GM23338 (cell line): ENCODE results near the gene EIF4E. TPM values are rescaled to one million over a fixed set of nuclear protein-coding genes. Genes with fewer than 3 reads are reported as not detected.

Experiments used
- ATAC-seq: fragments of 200-7000 bp; cut with Tn5 transposase; 3 replicates; pipeline ENCODE4 v1.9.1; 2020
- DNase-seq: peaks from one replicate; pipeline ENCODE4 v3.0.0-alpha.2; 2015; ENCODE audit warnings: low spot score
- H2AFZ ChIP-seq: fragments of 200-600 bp; sonication (generic); 2 replicates; pipeline ENCODE4 v1.8.0; 2016; ENCODE audit warnings: antibody characterized with exemption, mild to moderate bottlenecking, moderate library complexity
- H3F3A ChIP-seq: fragments of 200-600 bp; sonication (generic); replicated peaks from 2 replicates; pipeline ENCODE4 v1.8.0; 2017; ENCODE audit warnings: antibody characterized with exemption, mixed run types, low read depth
- H3K27ac ChIP-seq: fragments of 200-600 bp; sonication (generic); 2 replicates; pipeline ENCODE4 v1.6.1; 2016; ENCODE audit warnings: low read depth
- H3K27me3 ChIP-seq: fragments of 200-600 bp; sonication (generic); 2 replicates; pipeline ENCODE4 v1.8.0; 2016; ENCODE audit warnings: mild to moderate bottlenecking, mixed run types, moderate library complexity; ENCODE audit not compliant: insufficient read depth
- H3K36me3 ChIP-seq: fragments of 200-600 bp; sonication (generic); 2 replicates; pipeline ENCODE4 v1.8.0; 2016; ENCODE audit warnings: mild to moderate bottlenecking; ENCODE audit not compliant: insufficient read depth
- H3K4me1 ChIP-seq: fragments of 200-600 bp; sonication (generic); 2 replicates; pipeline ENCODE4 v1.8.0; 2016; ENCODE audit warnings: mild to moderate bottlenecking, moderate library complexity; ENCODE audit not compliant: insufficient read depth
- H3K4me2 ChIP-seq: fragments of 200-600 bp; sonication (generic); 2 replicates; pipeline ENCODE4 v1.7.1; 2017; ENCODE audit warnings: mixed run types
- H3K4me3 ChIP-seq: fragments of 200-600 bp; sonication (generic); 2 replicates; pipeline ENCODE4 v1.6.1; 2016; ENCODE audit warnings: mixed run types
- H3K79me2 ChIP-seq: fragments of 200-600 bp; sonication (generic); replicated peaks from 2 replicates; pipeline ENCODE4 v1.8.0; 2017; ENCODE audit warnings: mild to moderate bottlenecking; ENCODE audit not compliant: insufficient read depth
- H3K9me2 ChIP-seq: fragments of 200-600 bp; sonication (generic); 2 replicates; pipeline ENCODE4 v1.8.0; 2017; ENCODE audit not compliant: insufficient read depth
- H4K20me1 ChIP-seq: fragments of 200-600 bp; sonication (generic); replicated peaks from 2 replicates; pipeline ENCODE4 v1.8.0; 2017; ENCODE audit warnings: mild to moderate bottlenecking; ENCODE audit not compliant: insufficient read depth
- H3K27ac Mint-ChIP-seq: 2 replicates; pipeline ENCODE4 v1.8.0; 2020; ENCODE audit warnings: inconsistent platforms, mild to moderate bottlenecking, moderate library complexity, mixed read lengths
- H3K27me3 Mint-ChIP-seq: 3 replicates; pipeline ENCODE4 v1.8.0; 2022; ENCODE audit warnings: low read depth, mild to moderate bottlenecking, moderate library complexity, mixed read lengths, inconsistent platforms; ENCODE audit not compliant: insufficient read depth, poor library complexity
- H3K36me3 Mint-ChIP-seq: 3 replicates; pipeline ENCODE4 v1.8.0; 2021; ENCODE audit warnings: low read depth, mild to moderate bottlenecking, inconsistent platforms, moderate library complexity, mixed read lengths
- H3K4me1 Mint-ChIP-seq: 3 replicates; pipeline ENCODE4 v1.8.0; 2020; ENCODE audit warnings: mild to moderate bottlenecking, inconsistent platforms, mixed read lengths
- H3K4me3 Mint-ChIP-seq: 3 replicates; pipeline ENCODE4 v1.8.0; 2021; ENCODE audit warnings: moderate library complexity, mild to moderate bottlenecking, inconsistent platforms, mixed read lengths
- H3K9me3 Mint-ChIP-seq: 3 replicates; pipeline ENCODE4 v1.8.0; 2020; ENCODE audit warnings: moderate library complexity, mild to moderate bottlenecking, inconsistent platforms, mixed read lengths
- CREB1 ChIP-seq: fragments of 250-450 bp; sonication (Bioruptor Pico); IDR thresholded peaks from 2 replicates; pipeline ENCODE4 v1.5.0; 2020; ENCODE audit warnings: low read depth, mild to moderate bottlenecking, moderate library complexity
- EZH2 ChIP-seq: fragments of 200-600 bp; sonication (generic); IDR thresholded peaks from one replicate; pipeline ENCODE4 v1.8.0; 2017; ENCODE audit warnings: antibody characterized with exemption, mild to moderate bottlenecking, low read depth; ENCODE audit not compliant: unreplicated experiment
- EZH2phosphoT487 ChIP-seq: fragments of 200-600 bp; sonication (generic); IDR thresholded peaks from one replicate; pipeline ENCODE4 v1.8.1; 2018; ENCODE audit warnings: antibody characterized with exemption; ENCODE audit not compliant: unreplicated experiment
- JUNB ChIP-seq: IDR thresholded peaks from one replicate; pipeline ENCODE4 v1.6.1; 2016; ENCODE audit warnings: antibody characterized with exemption; ENCODE audit not compliant: unreplicated experiment
- NANOG ChIP-seq: IDR thresholded peaks from 2 replicates; pipeline ENCODE4 v1.6.1; 2016; ENCODE audit warnings: antibody characterized with exemption, borderline replicate concordance
- POLR2AphosphoS5 ChIP-seq: IDR thresholded peaks from 2 replicates; pipeline ENCODE4 v1.6.1; 2016; ENCODE audit warnings: antibody characterized with exemption, low read depth
- STAT1 ChIP-seq: IDR thresholded peaks from one replicate; pipeline ENCODE4 v1.6.1; 2016; ENCODE audit warnings: antibody characterized with exemption; ENCODE audit not compliant: unreplicated experiment
- ZNF114 ChIP-seq: fragments of 250-450 bp; sonication (Bioruptor Pico); IDR thresholded peaks from 2 replicates; pipeline ENCODE4 v1.5.0; 2020; ENCODE audit warnings: mild to moderate bottlenecking, moderate library complexity
- ZNF331 ChIP-seq: fragments of 250-450 bp; sonication (Bioruptor Pico); IDR thresholded peaks from 2 replicates; pipeline ENCODE4 v1.5.0; 2020; ENCODE audit warnings: low read depth, mild to moderate bottlenecking, moderate library complexity
- polyA plus RNA-seq: library from polyadenylated mRNA; unstranded; fragments of >200 nt; fragmentation: Nextera tagmentation; extraction: Ambion mirVana; gene quantifications from 2 replicates; pipeline ENCODE4 v1.2.1, GENCODE V29; 2016
- total RNA-seq: library from RNA; depleted of rRNA; stranded (reverse); fragments of >200 nt; shearing (Covaris generic); gene quantifications from 2 replicates; pipeline ENCODE4 v1.2.3, GENCODE V29; 2014
- TF ChIP-seq, protein P1 (sequence below), 2 experiments: fragments of 200-600 bp in 1 of 2; sonication (generic) in 1 of 2; conservative IDR thresholded peaks; 2 replicates each; pipeline versions ENCODE4 v1.5.1 to v1.6.1; 2016 to 2017; ENCODE audit warnings: antibody characterized with exemption in 2 of 2, low read depth in 2 of 2, mild to moderate bottlenecking in 2 of 2, moderate library complexity in 1 of 2
- TF ChIP-seq, protein P2 (sequence below): fragments of 250-450 bp; sonication (Bioruptor Pico); IDR thresholded peaks from 2 replicates; pipeline ENCODE4 v1.5.0; 2020; ENCODE audit warnings: mild to moderate bottlenecking, moderate library complexity
- TF ChIP-seq, protein P3 (sequence below): IDR thresholded peaks from one replicate; pipeline ENCODE4 v1.6.1; 2018; ENCODE audit warnings: antibody characterized with exemption; ENCODE audit not compliant: unreplicated experiment
- TF ChIP-seq, protein P4 (sequence below): IDR thresholded peaks from 2 replicates; pipeline ENCODE4 v1.6.1; 2016; ENCODE audit warnings: antibody characterized with exemption

EIF4E gene
- total and polyA plus RNA-seq, 2 experiments from 2014 or later: 113 to 351 TPM

DNA sequence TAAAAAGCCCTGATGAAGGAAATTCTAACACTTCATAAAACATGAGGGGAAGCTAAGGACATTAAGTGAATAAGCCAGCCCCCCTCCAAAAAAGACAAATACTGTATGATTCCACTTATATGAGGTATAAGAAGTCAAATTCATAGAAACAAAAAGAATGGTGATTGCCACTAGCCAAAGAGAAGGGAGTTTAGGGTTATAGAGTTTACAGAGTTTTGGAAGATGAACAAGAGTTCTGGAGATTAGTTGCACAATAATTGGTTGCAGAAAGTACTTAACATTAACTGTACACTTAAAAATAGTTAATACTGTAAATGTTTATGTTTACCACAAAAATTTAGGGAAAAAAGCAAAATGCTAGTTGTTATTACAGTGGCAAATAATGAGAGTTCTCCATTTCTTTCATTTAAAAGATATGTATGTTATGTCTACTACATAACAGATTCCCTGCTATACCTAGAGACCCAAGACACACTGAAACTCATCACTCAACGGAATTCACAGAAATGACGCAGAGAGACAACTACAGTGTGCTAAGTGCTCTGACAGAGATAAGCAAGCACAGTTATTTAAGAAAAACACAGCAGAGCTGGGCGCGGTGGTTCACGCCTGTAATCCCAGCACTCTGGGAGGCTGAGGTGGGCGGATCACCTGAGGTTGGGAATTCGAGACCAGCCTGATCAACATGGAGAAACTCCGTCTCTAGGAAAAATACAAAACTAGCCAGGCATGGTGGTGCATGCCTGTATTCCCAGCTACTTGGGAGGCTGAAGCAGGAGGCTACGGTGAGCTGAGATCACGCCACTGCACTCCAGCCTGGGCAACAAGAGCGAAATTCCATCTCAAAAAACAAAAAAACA is 37.2 kb downstream of the EIF4E start:
- Mint-ChIP-seq H3K36me3 (peaks cover 89% of the 10 kb centered on the region), H3K9me3 (no peaks in the 10 kb centered on the region; the same call in 2 of the 3 replicates), H3K4me3 (no peak overlapping the region), H3K27ac (no peak overlapping the region), H3K4me1 (peaks cover 4% of the 10 kb centered on the region), H3K27me3 (no peaks in the 10 kb centered on the region)
- no peaks in the 10 kb centered on the region for H3K27me3 ChIP-seq
- TF ChIP-seq, protein P1, sequence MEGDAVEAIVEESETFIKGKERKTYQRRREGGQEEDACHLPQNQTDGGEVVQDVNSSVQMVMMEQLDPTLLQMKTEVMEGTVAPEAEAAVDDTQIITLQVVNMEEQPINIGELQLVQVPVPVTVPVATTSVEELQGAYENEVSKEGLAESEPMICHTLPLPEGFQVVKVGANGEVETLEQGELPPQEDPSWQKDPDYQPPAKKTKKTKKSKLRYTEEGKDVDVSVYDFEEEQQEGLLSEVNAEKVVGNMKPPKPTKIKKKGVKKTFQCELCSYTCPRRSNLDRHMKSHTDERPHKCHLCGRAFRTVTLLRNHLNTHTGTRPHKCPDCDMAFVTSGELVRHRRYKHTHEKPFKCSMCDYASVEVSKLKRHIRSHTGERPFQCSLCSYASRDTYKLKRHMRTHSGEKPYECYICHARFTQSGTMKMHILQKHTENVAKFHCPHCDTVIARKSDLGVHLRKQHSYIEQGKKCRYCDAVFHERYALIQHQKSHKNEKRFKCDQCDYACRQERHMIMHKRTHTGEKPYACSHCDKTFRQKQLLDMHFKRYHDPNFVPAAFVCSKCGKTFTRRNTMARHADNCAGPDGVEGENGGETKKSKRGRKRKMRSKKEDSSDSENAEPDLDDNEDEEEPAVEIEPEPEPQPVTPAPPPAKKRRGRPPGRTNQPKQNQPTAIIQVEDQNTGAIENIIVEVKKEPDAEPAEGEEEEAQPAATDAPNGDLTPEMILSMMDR (conservative IDR thresholded peaks at IDR 0.05; ENCODE audit: low read depth in 2 of 2): no peak
- TF ChIP-seq CREB1 (CRISPR knock-in tag) (no peak), POLR2AphosphoS5 (no peak), STAT1 (no peak), ZNF114 (CRISPR knock-in tag) (no peak), NANOG (no peak), JUNB (no peak), EZH2 (no peak), EZH2phosphoT487 (no peak), ZNF331 (CRISPR knock-in tag) (no peak)
- TF ChIP-seq, protein P2, sequence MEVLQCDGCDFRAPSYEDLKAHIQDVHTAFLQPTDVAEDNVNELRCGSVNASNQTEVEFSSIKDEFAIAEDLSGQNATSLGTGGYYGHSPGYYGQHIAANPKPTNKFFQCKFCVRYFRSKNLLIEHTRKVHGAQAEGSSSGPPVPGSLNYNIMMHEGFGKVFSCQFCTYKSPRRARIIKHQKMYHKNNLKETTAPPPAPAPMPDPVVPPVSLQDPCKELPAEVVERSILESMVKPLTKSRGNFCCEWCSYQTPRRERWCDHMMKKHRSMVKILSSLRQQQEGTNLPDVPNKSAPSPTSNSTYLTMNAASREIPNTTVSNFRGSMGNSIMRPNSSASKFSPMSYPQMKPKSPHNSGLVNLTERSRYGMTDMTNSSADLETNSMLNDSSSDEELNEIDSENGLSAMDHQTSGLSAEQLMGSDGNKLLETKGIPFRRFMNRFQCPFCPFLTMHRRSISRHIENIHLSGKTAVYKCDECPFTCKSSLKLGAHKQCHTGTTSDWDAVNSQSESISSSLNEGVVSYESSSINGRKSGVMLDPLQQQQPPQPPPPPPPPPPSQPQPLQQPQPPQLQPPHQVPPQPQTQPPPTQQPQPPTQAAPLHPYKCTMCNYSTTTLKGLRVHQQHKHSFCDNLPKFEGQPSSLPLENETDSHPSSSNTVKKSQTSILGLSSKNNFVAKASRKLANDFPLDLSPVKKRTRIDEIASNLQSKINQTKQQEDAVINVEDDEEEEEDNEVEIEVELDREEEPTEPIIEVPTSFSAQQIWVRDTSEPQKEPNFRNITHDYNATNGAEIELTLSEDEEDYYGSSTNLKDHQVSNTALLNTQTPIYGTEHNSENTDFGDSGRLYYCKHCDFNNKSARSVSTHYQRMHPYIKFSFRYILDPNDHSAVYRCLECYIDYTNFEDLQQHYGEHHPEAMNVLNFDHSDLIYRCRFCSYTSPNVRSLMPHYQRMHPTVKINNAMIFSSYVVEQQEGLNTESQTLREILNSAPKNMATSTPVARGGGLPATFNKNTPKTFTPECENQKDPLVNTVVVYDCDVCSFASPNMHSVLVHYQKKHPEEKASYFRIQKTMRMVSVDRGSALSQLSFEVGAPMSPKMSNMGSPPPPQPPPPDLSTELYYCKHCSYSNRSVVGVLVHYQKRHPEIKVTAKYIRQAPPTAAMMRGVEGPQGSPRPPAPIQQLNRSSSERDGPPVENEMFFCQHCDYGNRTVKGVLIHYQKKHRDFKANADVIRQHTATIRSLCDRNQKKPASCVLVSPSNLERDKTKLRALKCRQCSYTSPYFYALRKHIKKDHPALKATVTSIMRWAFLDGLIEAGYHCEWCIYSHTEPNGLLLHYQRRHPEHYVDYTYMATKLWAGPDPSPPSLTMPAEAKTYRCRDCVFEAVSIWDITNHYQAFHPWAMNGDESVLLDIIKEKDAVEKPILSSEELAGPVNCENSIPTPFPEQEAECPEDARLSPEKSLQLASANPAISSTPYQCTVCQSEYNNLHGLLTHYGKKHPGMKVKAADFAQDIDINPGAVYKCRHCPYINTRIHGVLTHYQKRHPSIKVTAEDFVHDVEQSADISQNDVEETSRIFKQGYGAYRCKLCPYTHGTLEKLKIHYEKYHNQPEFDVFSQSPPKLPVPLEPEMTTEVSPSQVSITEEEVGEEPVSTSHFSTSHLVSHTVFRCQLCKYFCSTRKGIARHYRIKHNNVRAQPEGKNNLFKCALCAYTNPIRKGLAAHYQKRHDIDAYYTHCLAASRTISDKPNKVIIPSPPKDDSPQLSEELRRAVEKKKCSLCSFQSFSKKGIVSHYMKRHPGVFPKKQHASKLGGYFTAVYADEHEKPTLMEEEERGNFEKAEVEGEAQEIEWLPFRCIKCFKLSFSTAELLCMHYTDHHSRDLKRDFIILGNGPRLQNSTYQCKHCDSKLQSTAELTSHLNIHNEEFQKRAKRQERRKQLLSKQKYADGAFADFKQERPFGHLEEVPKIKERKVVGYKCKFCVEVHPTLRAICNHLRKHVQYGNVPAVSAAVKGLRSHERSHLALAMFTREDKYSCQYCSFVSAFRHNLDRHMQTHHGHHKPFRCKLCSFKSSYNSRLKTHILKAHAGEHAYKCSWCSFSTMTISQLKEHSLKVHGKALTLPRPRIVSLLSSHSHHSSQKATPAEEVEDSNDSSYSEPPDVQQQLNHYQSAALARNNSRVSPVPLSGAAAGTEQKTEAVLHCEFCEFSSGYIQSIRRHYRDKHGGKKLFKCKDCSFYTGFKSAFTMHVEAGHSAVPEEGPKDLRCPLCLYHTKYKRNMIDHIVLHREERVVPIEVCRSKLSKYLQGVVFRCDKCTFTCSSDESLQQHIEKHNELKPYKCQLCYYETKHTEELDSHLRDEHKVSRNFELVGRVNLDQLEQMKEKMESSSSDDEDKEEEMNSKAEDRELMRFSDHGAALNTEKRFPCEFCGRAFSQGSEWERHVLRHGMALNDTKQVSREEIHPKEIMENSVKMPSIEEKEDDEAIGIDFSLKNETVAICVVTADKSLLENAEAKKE (CRISPR knock-in tag): no peak
- TF ChIP-seq, protein P3, sequence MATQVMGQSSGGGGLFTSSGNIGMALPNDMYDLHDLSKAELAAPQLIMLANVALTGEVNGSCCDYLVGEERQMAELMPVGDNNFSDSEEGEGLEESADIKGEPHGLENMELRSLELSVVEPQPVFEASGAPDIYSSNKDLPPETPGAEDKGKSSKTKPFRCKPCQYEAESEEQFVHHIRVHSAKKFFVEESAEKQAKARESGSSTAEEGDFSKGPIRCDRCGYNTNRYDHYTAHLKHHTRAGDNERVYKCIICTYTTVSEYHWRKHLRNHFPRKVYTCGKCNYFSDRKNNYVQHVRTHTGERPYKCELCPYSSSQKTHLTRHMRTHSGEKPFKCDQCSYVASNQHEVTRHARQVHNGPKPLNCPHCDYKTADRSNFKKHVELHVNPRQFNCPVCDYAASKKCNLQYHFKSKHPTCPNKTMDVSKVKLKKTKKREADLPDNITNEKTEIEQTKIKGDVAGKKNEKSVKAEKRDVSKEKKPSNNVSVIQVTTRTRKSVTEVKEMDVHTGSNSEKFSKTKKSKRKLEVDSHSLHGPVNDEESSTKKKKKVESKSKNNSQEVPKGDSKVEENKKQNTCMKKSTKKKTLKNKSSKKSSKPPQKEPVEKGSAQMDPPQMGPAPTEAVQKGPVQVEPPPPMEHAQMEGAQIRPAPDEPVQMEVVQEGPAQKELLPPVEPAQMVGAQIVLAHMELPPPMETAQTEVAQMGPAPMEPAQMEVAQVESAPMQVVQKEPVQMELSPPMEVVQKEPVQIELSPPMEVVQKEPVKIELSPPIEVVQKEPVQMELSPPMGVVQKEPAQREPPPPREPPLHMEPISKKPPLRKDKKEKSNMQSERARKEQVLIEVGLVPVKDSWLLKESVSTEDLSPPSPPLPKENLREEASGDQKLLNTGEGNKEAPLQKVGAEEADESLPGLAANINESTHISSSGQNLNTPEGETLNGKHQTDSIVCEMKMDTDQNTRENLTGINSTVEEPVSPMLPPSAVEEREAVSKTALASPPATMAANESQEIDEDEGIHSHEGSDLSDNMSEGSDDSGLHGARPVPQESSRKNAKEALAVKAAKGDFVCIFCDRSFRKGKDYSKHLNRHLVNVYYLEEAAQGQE: no peak
- TF ChIP-seq, protein P4, sequence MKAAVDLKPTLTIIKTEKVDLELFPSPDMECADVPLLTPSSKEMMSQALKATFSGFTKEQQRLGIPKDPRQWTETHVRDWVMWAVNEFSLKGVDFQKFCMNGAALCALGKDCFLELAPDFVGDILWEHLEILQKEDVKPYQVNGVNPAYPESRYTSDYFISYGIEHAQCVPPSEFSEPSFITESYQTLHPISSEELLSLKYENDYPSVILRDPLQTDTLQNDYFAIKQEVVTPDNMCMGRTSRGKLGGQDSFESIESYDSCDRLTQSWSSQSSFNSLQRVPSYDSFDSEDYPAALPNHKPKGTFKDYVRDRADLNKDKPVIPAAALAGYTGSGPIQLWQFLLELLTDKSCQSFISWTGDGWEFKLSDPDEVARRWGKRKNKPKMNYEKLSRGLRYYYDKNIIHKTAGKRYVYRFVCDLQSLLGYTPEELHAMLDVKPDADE: no peak
- DNase-seq (no peak), ATAC-seq (no peak)
- no peak overlapping the region for H2AFZ ChIP-seq
- H3K9me2 ChIP-seq: no peaks in the 10 kb centered on the region
- H3F3A ChIP-seq: no peaks in the 10 kb centered on the region
- no peak overlapping the region for H3K27ac ChIP-seq
- H3K79me2 ChIP-seq: peaks cover 92% of the 10 kb centered on the region
- 0 out of 2 replicates have a peak, but pooled peaks cover under 1% of the 10 kb centered on the region for H3K4me1 ChIP-seq
- no peak overlapping the region for H3K4me2 ChIP-seq
- no peak overlapping the region for H3K4me3 ChIP-seq
- H4K20me1 ChIP-seq: peaks cover 24% of the 10 kb centered on the region
- H3K36me3 ChIP-seq: peaks cover 47% of the 10 kb centered on the region
